Vagina (tissue), 2 donors: Measurements from ENCODE around the gene FAM13B. TPM values are rescaled to one million over a fixed set of nuclear protein-coding genes. Genes with fewer than 3 reads are reported as not detected.

ENCODE experiments used
- DNase-seq, 2 donors: peaks; one replicate each; pipeline ENCODE4 v3.0.0-alpha.2; 2017; ENCODE audit errors: extremely low spot score in 2 of 2
- H3K27ac ChIP-seq: fragments of 200-600 bp; sonication (generic); one replicate; pipeline ENCODE4 v1.5.1; 2019
- H3K27me3 ChIP-seq: fragments of 200-600 bp; sonication (generic); one replicate; pipeline ENCODE4 v1.5.1; 2019
- H3K36me3 ChIP-seq, 2 donors: fragments of 200-600 bp; sonication (generic); one replicate each; pipeline ENCODE4 v1.5.1; 2017 to 2019
- H3K4me1 ChIP-seq: fragments of 200-600 bp; sonication (generic); one replicate; pipeline ENCODE4 v1.5.1; 2019
- H3K4me3 ChIP-seq, 2 donors: fragments of 200-600 bp; sonication (generic); 1 replicate in 1 of 2; 2 replicates in 1 of 2; pipeline ENCODE4 v1.5.1; 2016 to 2019
- H3K9me3 ChIP-seq: fragments of 200-600 bp; sonication (generic); one replicate; pipeline ENCODE4 v1.5.1; 2019
- POLR2A ChIP-seq, 2 donors: fragments of 450-650 bp; IDR thresholded peaks; one replicate each; pipeline ENCODE4 v1.6.1; 2017; ENCODE audit warnings: antibody characterized with exemption in 2 of 2, mild to moderate bottlenecking in 2 of 2, moderate library complexity in 2 of 2
- POLR2AphosphoS5 ChIP-seq, 2 donors: sonication (generic); formaldehyde crosslinking; IDR thresholded peaks; one replicate each; pipeline ENCODE4 v1.9.0; 2017; ENCODE audit warnings: antibody characterized with exemption in 2 of 2, mild to moderate bottlenecking in 2 of 2, low read depth in 1 of 2; ENCODE audit not compliant: insufficient read depth in 1 of 2
- intact Hi-C: fragments of 100-400 bp; cut with DNase I; formaldehyde crosslinking; loops from one replicate; pipeline ENCODE4 v1.15.1; 2023
- total RNA-seq: library from RNA; depleted of rRNA; stranded (reverse); fragments of >200 nt; gene quantifications from one replicate; pipeline ENCODE4 v1.2.3, GENCODE V29; 2016
- TF ChIP-seq, protein P1 (sequence below), 3 experiments: fragments of 450-650 bp in 2 of 3; fragments of 200-600 bp in 1 of 3; sonication (generic) in 1 of 3; IDR thresholded peaks; one replicate each; pipeline ENCODE4 v1.5.1; 2017 to 2019; ENCODE audit warnings: antibody characterized with exemption in 3 of 3, mild to moderate bottlenecking in 2 of 3, moderate library complexity in 2 of 3

The FAM13B gene
- total RNA-seq, 1 donor from 2014 or later: 44.2 TPM

DNA sequence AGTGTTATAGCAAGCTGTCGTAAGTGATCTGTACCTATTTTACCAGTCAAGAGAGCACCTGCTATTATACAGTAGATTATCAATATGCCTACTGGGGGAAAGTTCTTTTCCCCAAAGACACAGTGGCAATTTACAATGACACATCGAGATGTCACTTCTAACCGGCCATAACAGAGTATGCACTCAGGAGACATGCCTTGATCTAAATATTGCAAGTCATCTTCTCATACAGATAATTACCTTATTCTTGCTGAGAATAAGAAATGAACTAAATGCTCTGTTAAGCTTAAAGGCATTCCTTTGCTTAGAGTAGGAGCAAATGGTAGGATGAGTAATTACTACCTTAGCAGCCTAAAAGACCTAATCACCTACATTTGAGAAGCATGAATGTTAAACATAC, 72.1 kb downstream of the FAM13B start:
- no peaks in the 10 kb centered on the region for H3K9me3 ChIP-seq
- no peaks in the 10 kb centered on the region for H3K27me3 ChIP-seq
- no peak overlapping the region for H3K4me3 ChIP-seq
- intact Hi-C loops: no loop called here
- no peak overlapping the region for H3K27ac ChIP-seq
- DNase-seq: no peak
- peaks cover 0 to 8% of the 10 kb centered on the region in 2 donors for H3K36me3 ChIP-seq
- peaks cover 8% of the 10 kb centered on the region for H3K4me1 ChIP-seq
- TF ChIP-seq, protein P1, sequence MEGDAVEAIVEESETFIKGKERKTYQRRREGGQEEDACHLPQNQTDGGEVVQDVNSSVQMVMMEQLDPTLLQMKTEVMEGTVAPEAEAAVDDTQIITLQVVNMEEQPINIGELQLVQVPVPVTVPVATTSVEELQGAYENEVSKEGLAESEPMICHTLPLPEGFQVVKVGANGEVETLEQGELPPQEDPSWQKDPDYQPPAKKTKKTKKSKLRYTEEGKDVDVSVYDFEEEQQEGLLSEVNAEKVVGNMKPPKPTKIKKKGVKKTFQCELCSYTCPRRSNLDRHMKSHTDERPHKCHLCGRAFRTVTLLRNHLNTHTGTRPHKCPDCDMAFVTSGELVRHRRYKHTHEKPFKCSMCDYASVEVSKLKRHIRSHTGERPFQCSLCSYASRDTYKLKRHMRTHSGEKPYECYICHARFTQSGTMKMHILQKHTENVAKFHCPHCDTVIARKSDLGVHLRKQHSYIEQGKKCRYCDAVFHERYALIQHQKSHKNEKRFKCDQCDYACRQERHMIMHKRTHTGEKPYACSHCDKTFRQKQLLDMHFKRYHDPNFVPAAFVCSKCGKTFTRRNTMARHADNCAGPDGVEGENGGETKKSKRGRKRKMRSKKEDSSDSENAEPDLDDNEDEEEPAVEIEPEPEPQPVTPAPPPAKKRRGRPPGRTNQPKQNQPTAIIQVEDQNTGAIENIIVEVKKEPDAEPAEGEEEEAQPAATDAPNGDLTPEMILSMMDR (IDR thresholded peaks at IDR 0.05): no peak
- TF ChIP-seq POLR2AphosphoS5 (IDR thresholded peaks at IDR 0.05; ENCODE audit: insufficient read depth in 1 of 2, low read depth in 1 of 2) (no peak), POLR2A (IDR thresholded peaks at IDR 0.05) (no peak)

DNA sequence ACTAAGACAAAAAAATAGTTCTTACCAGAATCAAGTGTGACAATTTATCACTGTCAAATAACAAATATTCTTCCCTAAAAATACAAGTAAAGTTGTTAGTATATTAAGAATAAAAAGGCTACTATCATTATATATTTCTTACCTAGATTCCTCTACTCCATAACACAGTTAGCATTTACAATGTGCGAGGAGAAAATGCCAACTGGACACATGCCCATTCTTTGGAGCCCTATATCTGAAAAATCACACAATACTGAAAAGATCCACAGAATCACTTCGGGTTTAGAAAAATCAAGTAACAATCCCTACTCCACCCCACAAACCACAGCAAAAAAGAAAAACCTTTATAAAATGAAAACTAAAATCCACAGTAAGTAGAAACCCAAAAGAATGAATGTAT, 72.7 kb downstream of the FAM13B start:
- no peaks in the 10 kb centered on the region for H3K27me3 ChIP-seq
- peaks cover 0 to 8% of the 10 kb centered on the region in 2 donors for H3K36me3 ChIP-seq
- H3K4me3 ChIP-seq: no peak overlapping the region
- no peaks in the 10 kb centered on the region for H3K9me3 ChIP-seq
- no peak for TF ChIP-seq POLR2AphosphoS5 (IDR thresholded peaks at IDR 0.05; ENCODE audit: insufficient read depth in 1 of 2, low read depth in 1 of 2)
- TF ChIP-seq, protein P1 (IDR thresholded peaks at IDR 0.05): no peak
- no peak for TF ChIP-seq POLR2A (IDR thresholded peaks at IDR 0.05)
- DNase-seq: no peak
- H3K4me1 ChIP-seq: peaks cover 8% of the 10 kb centered on the region
- no peak overlapping the region for H3K27ac ChIP-seq
- intact Hi-C loops: no loop called here

DNA sequence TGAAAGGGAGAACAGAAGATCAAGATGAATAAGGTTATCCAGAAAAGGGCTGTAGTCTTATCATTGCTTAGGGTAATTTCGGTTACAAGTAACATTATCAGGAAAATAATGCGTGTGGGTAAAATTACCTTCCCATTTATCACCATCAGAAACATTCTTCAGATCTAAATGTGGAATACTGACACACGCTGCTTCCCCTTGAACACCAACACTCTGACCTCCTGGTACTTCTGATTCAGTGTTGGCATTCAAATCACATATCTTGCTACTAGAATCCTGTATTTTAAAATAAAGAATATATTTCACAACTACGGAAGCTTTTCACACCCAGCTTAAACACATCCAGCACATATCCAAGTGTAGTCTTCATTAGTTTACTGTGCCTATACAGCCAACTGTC, 73.4 kb downstream of the FAM13B start:
- Histone ChIP-seq H3K36me3 (peaks cover 0 to 8% of the 10 kb centered on the region in 2 donors), H3K27ac (no peak overlapping the region), H3K4me1 (peaks cover 8% of the 10 kb centered on the region), H3K27me3 (no peaks in the 10 kb centered on the region), H3K9me3 (no peaks in the 10 kb centered on the region), H3K4me3 (no peak overlapping the region)
- intact Hi-C loops: no loop called here
- TF ChIP-seq, protein P1 (IDR thresholded peaks at IDR 0.05): no peak
- TF ChIP-seq POLR2A (IDR thresholded peaks at IDR 0.05) (no peak), POLR2AphosphoS5 (IDR thresholded peaks at IDR 0.05; ENCODE audit: insufficient read depth in 1 of 2, low read depth in 1 of 2) (no peak)
- DNase-seq: no peak

DNA sequence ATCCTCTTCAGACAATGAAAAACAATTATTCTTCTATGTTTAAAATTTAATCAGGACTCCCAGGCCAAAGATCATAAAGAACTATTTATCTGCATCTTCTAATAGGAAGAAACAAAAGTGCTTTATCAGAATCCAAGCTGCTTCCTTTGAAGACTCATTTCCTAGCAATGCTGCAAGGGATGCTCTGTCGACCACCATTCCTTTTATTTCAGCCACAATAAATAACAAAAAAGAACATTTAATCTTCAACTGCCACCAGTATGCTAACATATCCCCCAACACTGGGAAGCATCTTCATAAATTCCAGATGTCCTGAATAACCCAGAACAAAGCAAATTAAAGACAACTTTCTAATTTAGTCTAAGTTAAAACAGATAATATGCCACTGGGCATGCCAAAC, 74.9 kb downstream of the FAM13B start:
- TF ChIP-seq POLR2AphosphoS5 (IDR thresholded peaks at IDR 0.05; ENCODE audit: insufficient read depth in 1 of 2, low read depth in 1 of 2) (no peak), POLR2A (IDR thresholded peaks at IDR 0.05) (no peak)
- TF ChIP-seq, protein P1 (IDR thresholded peaks at IDR 0.05): no peak
- H3K9me3 ChIP-seq: no peaks in the 10 kb centered on the region
- H3K36me3 ChIP-seq: peaks cover 0 to 6% of the 10 kb centered on the region in 2 donors
- H3K4me3 ChIP-seq: no peak overlapping the region
- H3K27me3 ChIP-seq: no peaks in the 10 kb centered on the region
- H3K4me1 ChIP-seq: peaks cover 18% of the 10 kb centered on the region
- no peak overlapping the region for H3K27ac ChIP-seq
- intact Hi-C loops: no loop called here
- DNase-seq: no peak

DNA sequence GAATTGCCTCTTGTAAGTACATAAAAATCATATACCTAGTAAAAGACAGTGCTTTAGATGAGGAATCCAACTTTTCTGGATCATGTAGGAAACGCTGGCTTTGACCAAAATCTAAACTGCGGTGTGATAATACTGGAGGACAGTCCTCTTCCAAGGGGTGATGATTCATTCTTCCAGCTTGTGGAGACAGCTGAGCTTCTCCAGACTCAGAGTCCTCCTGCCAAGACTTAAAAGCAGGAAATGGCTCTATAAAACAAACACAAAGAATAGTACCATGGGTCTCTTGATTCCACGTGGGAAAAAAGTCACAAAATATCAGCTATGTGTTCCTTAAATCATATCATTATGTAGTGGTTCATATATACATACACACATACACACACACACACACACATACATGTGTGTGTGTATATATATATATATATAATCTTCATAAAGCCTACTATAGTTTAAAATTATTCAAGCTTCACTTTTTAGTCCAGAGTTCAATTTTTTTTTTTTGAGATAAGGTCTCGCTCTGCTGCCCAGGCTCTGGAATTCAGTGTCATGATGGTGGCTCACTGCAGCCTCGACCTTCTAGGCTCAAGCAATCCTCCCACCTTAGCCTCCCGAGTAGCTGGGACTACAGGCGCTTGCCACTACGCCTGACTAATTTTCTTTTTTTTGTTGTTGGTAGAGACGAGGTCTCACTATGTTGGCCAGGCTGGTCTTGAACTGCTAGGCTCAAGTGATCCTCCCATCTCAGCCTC, 78.6 kb downstream of the FAM13B start:
- intact Hi-C loops: no loop called here
- Histone ChIP-seq H3K4me3 (no peak overlapping the region), H3K9me3 (no peaks in the 10 kb centered on the region), H3K27ac (peak overlapping the region; percentile 73), H3K4me1 (peaks cover 18% of the 10 kb centered on the region), H3K27me3 (no peaks in the 10 kb centered on the region), H3K36me3 (peaks cover 0 to 26% of the 10 kb centered on the region in 2 donors)
- TF ChIP-seq, protein P1 (IDR thresholded peaks at IDR 0.05): no peak
- TF ChIP-seq POLR2AphosphoS5 (IDR thresholded peaks at IDR 0.05; ENCODE audit: insufficient read depth in 1 of 2, low read depth in 1 of 2): peak in 1 of 2 donors; percentile 68
- TF ChIP-seq POLR2A (IDR thresholded peaks at IDR 0.05): no peak
- DNase-seq: no peak
